ENCODE measurements around the gene GLOD4.

GLOD4 gene

DNA sequence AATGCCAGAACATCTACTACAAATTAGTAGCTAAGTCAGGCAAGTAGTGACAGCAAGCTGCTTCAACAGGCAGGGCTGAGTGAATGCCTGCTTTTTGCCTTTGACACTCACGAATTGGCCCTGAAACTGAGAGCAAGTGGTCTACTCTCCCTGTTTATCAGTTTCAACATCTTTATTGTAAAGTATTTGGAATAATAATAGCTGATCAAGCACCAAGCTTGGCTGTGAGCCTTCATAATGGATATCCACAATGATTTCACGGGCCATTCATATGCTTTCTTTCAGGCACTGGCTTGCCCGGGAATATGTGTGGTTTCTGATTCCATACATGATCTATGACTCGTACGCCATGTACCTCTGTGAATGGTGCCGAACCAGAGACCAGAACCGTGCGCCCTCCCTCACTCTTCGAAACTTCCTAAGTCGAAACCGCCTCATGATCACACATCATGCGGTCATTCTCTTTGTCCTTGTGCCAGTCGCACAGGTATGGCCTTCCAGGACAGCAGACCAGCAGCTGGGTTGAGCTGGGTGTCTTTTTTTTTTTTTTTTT, 44.4 kb downstream of the GLOD4 start:
- DNase-seq, result no peak

- DNase-seq, result no peak
These were observed 48.3 kb downstream of the GLOD4 start for GRCh38 chr17:733743-734142.

DNA sequence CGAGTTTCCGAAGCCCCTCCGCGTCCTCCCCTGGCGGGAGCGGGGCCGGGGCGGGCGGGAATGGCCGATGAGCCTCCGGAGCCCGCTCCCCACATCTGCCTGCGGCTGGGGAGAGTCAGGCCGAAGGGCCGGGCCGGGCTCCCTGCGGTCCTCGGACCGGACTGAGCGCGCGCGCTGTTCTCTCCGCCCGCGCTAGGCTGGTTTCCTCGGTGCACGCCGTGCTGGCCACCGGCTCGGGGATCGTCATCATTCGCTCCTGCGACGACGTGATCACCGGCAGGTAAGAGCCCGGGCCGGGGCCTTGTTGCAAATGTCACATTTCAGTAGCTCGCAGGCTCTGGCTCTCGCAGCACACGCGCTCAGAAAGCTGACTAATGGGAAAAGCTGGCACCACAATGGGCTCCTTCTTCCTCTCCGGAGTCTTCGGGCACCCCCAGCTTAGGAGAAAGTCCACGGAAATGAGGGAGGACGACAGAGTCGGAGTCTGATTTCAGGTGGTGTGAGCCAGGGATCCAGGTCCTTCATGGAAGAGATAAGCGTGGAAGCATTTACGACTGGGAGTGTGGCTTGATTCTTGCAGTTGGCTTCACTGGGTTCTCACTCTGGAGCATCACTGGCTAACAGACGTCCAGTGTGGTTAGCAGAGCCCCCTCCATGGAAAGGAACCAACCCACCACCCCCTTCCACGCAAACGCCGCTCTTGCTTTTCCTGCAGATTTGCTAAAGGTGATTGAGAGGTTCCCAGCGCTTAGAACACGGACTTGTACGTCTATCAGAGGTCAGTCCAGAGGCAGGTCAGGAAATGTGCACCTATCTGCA, 49.0 kb downstream of the GLOD4 start:
- DNase-seq, result no peak

GRCh38 chr17:732067-732901, 49.8 kb downstream of the GLOD4 start, which contains the start of gene TLCD3A:
TSS of gene TLCD3A (plus strand) at chr17:732596. CDS start at chr17:732648, 52 bp downstream.
- DNase-seq, result no peak

GRCh38 chr17:731644-732066, 50.4 kb downstream of the GLOD4 start:
- no peak for DNase-seq

- DNase-seq, result no peak
These were observed 53.2 kb downstream of the GLOD4 start for GRCh38 chr17:728911-729310.

DNA sequence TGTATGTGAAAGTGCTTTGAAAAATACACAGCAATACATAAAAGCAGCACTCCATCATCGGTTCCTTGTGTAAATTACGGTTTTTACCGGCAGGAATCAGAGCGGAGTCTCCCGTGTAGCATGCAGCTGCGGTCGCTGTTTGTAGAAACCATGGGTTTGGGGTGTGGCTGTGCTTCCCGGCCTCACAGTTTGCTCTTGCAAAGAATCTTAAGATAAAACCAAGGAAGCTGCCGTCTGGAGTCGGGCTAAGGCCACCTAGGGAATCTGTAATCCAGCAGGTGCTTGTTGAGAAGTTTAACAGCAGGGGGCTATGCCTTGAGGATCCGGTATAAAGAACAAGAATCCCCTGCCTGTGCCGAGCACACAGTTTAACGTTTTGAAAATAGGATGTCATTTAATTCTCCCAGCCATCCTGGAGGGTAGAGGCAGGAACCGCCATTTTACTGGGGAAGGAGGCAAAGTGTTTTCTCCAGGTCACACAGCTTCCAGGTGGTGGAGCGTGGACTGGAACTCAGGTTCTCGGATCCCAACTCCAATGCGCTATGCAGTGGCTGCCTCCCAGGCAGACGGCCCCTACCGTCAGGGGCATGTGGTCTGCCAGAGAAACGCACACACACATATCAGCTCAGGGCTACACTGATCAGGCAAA, 55.7 kb downstream of the GLOD4 start:
- DNase-seq, result no peak

GRCh38 chr17:725746-726145, 56.3 kb downstream of the GLOD4 start:
- DNase-seq, result no peak

DNA sequence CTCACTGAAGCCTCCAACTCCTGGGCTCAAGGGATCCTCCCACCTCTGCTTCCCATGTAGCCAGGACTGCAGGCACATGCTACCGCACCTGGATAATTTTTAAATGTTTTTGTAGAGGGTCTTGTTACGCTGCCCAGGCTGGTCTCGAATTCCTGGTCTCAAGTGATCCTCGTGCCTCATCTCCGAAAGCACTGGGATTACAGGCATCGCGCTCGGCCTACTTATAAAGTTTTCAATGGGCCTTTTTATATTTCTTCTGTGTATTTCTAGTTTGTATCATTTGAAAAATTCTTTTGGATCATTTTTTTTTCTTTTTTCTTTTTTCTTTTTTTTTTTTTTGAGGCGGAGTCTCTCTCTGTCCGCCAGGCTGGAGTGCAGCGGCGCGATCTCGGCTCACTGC, 57.0 kb downstream of the GLOD4 start:
- no peak for DNase-seq

DNA sequence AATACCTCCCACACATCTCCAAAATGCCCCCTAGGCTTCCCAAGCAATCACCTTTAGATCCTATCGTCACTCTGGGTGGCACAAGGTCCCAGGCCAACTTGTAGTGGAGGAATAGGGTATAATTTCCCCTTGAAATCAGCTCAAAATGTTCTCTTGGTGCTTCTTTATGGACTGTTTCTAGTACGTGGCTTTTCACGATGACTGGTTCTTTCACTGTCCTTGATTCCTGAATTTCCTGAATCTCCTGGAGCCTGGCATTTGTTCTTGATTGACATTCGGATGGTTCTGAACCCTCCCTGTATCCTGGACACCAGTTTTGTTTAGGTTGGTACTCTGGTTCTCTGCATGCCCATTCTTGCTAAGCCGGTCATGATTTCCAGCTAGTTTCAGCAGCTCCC, 60.5 kb downstream of the GLOD4 start:
- DNase-seq, result no peak

GRCh38 chr17:720706-721539, 61.2 kb downstream of the GLOD4 start:
- no peak for DNase-seq

GRCh38 chr17:718075-718474, 64.0 kb downstream of the GLOD4 start:
- no peak for DNase-seq

Measured in NCI-H510A treated with DMSO at 0.1 percent for 48 hours (cell line).